CD4-positive, alpha-beta T cell (primary cell): ENCODE data around the gene DHPS. TPM values are rescaled to one million over a fixed set of nuclear protein-coding genes. Genes with fewer than 3 reads are reported as not detected.

Experiments used
- ATAC-seq: fragments of 200-7000 bp; cut with Tn5 transposase; one replicate; pipeline ENCODE4 v1.10.0; 2022; ENCODE audit warnings: mild to moderate bottlenecking; ENCODE audit not compliant: poor library complexity
- CTCF ChIA-PET: fragments of 350-600 bp; sonication (Branson Sonifier 250); formaldehyde crosslinking; loops from one replicate; lab custom pipeline; 2021; ENCODE audit warnings: antibody characterized with exemption, inconsistent platforms; lab: Charles Lee
- POLR2A ChIA-PET: fragments of 350-600 bp; sonication (Branson Sonifier 250); formaldehyde crosslinking; loops from one replicate; lab custom pipeline; 2021; ENCODE audit warnings: antibody characterized with exemption, inconsistent platforms; lab: Charles Lee
- DNase-seq, 14 experiments: peaks; one replicate each; pipeline ENCODE4 v3.0.0-alpha.2; 2013 to 2020; ENCODE audit warnings: mixed read lengths in 2 of 14
- H3K27ac ChIP-seq, 2 donors: one replicate each; pipeline versions ENCODE4 v1.5.1 to v1.7.0; 2013; ENCODE audit warnings: low read length in 2 of 2, low read depth in 1 of 2, mild to moderate bottlenecking in 1 of 2
- H3K27me3 ChIP-seq, 2 experiments: 1 replicate in 1 of 2; 2 replicates in 1 of 2; pipeline versions ENCODE4 v1.6.1 to v1.7.0; 2013; ENCODE audit warnings: low read length in 2 of 2, control low read depth in 1 of 2, mild to moderate bottlenecking in 1 of 2, moderate library complexity in 1 of 2; ENCODE audit not compliant: insufficient read depth in 2 of 2, control insufficient read depth in 1 of 2
- H3K36me3 ChIP-seq: one replicate; pipeline ENCODE4 v1.6.1; 2013; ENCODE audit warnings: low read length, control low read depth; ENCODE audit not compliant: insufficient read depth
- H3K4me1 ChIP-seq: one replicate; pipeline ENCODE4 v1.6.1; 2013; ENCODE audit warnings: low read length, control low read depth; ENCODE audit not compliant: insufficient read depth
- H3K4me3 ChIP-seq: one replicate; pipeline ENCODE4 v1.5.1; 2013; ENCODE audit warnings: mild to moderate bottlenecking, low read length, moderate library complexity
- H3K9me3 ChIP-seq, 2 experiments: 1 replicate in 1 of 2; 2 replicates in 1 of 2; pipeline versions ENCODE4 v1.6.1 to v1.7.0; 2013; ENCODE audit warnings: low read length in 2 of 2, mild to moderate bottlenecking in 2 of 2, control low read depth in 1 of 2, moderate library complexity in 1 of 2; ENCODE audit not compliant: control insufficient read depth in 1 of 2, insufficient read depth in 1 of 2
- H3K27ac Mint-ChIP-seq: one replicate; pipeline ENCODE4 v1.8.0; 2020; ENCODE audit warnings: mixed read lengths
- H3K27me3 Mint-ChIP-seq: one replicate; pipeline ENCODE4 v1.8.0; 2021; ENCODE audit warnings: mixed read lengths
- H3K36me3 Mint-ChIP-seq: one replicate; pipeline ENCODE4 v1.8.0; 2021; ENCODE audit warnings: low read depth, mixed read lengths
- H3K4me1 Mint-ChIP-seq: one replicate; pipeline ENCODE4 v1.8.0; 2021; ENCODE audit warnings: low read depth, mixed read lengths
- H3K4me3 Mint-ChIP-seq: one replicate; pipeline ENCODE4 v1.8.0; 2020; ENCODE audit warnings: mild to moderate bottlenecking, mixed read lengths
- H3K9me3 Mint-ChIP-seq: one replicate; pipeline ENCODE4 v1.8.0; 2020; ENCODE audit warnings: mixed read lengths
- CTCF ChIP-seq: fragments of 200-600 bp; IDR thresholded peaks from one replicate; pipeline ENCODE4 v1.8.0; 2022; ENCODE audit warnings: antibody characterized with exemption, mild to moderate bottlenecking
- intact Hi-C, 2 experiments: fragments of 100-400 bp; cut with DNase I in 1 of 2; cut with micrococcal nuclease in 1 of 2; formaldehyde crosslinking; loops; one replicate each; pipeline versions ENCODE4 v1.15.1 to v1.9.0; 2023 to 2025; cut with DNase I, micrococcal nuclease
- total RNA-seq, 174 experiments: library from RNA in 2 of 174; stranded (reverse) in 2 of 174; gene quantifications; one replicate each; pipeline ENCODE4 v1.2.3 and lab custom pipeline; 2021 to 2026

DHPS gene
- total RNA-seq, 2 experiments from 2014 or later, result 112 to 113 TPM

- Mint-ChIP-seq H3K27me3 (no peaks in the 10 kb centered on the region), H3K27ac (no peak overlapping the region), H3K9me3 (no peaks in the 10 kb centered on the region), H3K4me3 (no peak overlapping the region), H3K36me3 (peaks cover 72% of the 10 kb centered on the region), H3K4me1 (peaks cover 29% of the 10 kb centered on the region)
- Histone ChIP-seq H3K4me1 (peaks cover 34% of the 10 kb centered on the region), H3K4me3 (no peak overlapping the region), H3K9me3 (no peaks in the 10 kb centered on the region), H3K27ac (no peak overlapping the region), H3K36me3 (peaks cover 75% of the 10 kb centered on the region), H3K27me3 (no peaks in the 10 kb centered on the region)
- CTCF ChIA-PET, result no interaction called here
- TF ChIP-seq CTCF, result no peak
- POLR2A ChIA-PET, result no interaction called here
- ATAC-seq (no peak), DNase-seq (no peak)
- intact Hi-C loops, result loop anchor here in 1 of 2 experiments (5.0 kb wide), 1 partner anchor 122 kb away; no protein-coding TSS in a partner anchor
These were observed 6.3 kb downstream of the DHPS start for GRCh38 chr19:12675399-12675798.

- ChIA-PET POLR2A (interaction anchor here (0.6 to 1.5 kb wide), 4 partner anchors 9 to 480 kb away, joined by 3 to 7 read pairs (median 3); partner anchors contain the start of genes DHPS, GET3 and TRIR), CTCF (interaction anchor here (1.2 to 2.1 kb wide), 7 partner anchors 59 to 180 kb away, joined by 3 to 8 read pairs (median 4); partner anchors contain the start of genes ZNF490, ZNF564 and ZNF791)
- intact Hi-C loops, result loop anchor here (1.0 to 5.0 kb wide), 3 partner anchors 32 to 470 kb away; no protein-coding TSS in a partner anchor
- no peak for TF ChIP-seq CTCF
- no peak overlapping the region for H3K4me3 ChIP-seq
- Mint-ChIP-seq H3K4me1 (peaks cover 31% of the 10 kb centered on the region), H3K4me3 (peak overlapping the region; percentile 47), H3K27ac (no peak overlapping the region), H3K36me3 (peaks cover 71% of the 10 kb centered on the region), H3K9me3 (no peaks in the 10 kb centered on the region), H3K27me3 (no peaks in the 10 kb centered on the region)
- no peak for ATAC-seq
- peaks cover 44% of the 10 kb centered on the region for H3K4me1 ChIP-seq
- DNase-seq, result peak in 1 of 14 experiments; percentile 35
- no peaks in the 10 kb centered on the region for H3K9me3 ChIP-seq
- no peak overlapping the region for H3K27ac ChIP-seq
- peaks cover 51% of the 10 kb centered on the region for H3K36me3 ChIP-seq
- no peaks in the 10 kb centered on the region for H3K27me3 ChIP-seq
These were observed 8.9 kb downstream of the DHPS start for GRCh38 chr19:12672744-12673143.

- ChIA-PET CTCF (interaction anchor here (1.5 to 2.4 kb wide), 2 partner anchors 11 to 30 kb away, joined by 4 to 16 read pairs (median 7); partner anchors contain the start of gene DHPS), POLR2A (interaction anchor here (0.7 to 2.0 kb wide), 7 partner anchors 11 to 175 kb away, joined by 3 to 28 read pairs (median 8); partner anchors contain the start of genes DHPS, TRIR, ZNF490 and ZNF791)
- peaks cover 49% of the 10 kb centered on the region for H3K4me1 ChIP-seq
- no peak for TF ChIP-seq CTCF
- peak overlapping the region; percentile 85 for H3K4me3 ChIP-seq
- H3K36me3 ChIP-seq, result peaks cover 27% of the 10 kb centered on the region
- ATAC-seq, result no peak
- Mint-ChIP-seq H3K9me3 (no peaks in the 10 kb centered on the region), H3K36me3 (peaks cover 57% of the 10 kb centered on the region), H3K4me1 (peaks cover 40% of the 10 kb centered on the region), H3K27me3 (no peaks in the 10 kb centered on the region), H3K27ac (peak overlapping the region; percentile 98), H3K4me3 (peak overlapping the region; percentile 92)
- H3K27me3 ChIP-seq, result no peaks in the 10 kb centered on the region
- peak overlapping the region; percentile 89 to 99 for H3K27ac ChIP-seq
- no peaks in the 10 kb centered on the region for H3K9me3 ChIP-seq
- no peak for DNase-seq
- intact Hi-C loops, result loop anchor here in 1 of 2 experiments (5.0 kb wide), 1 partner anchor 468 kb away; no protein-coding TSS in a partner anchor
These were observed 11.3 kb downstream of the DHPS start for GRCh38 chr19:12670159-12670928.
